WTC11 (cell line): ENCODE measurements around the gene SNAPC1. TPM values are rescaled to one million over a fixed set of nuclear protein-coding genes. Genes with fewer than 3 reads are reported as not detected.
A peak's percentile ranks its signal among the peaks of the same experiment; 100 is the strongest.

Experiments
- ATAC-seq: fragments of 200-7000 bp; cut with Tn5 transposase; 2 replicates; pipeline ENCODE4 v1.10.0; 2021; ENCODE audit warnings: mild to moderate bottlenecking, moderate library complexity
- CTCF ChIA-PET: fragments of 300-600 bp; sonication (Branson Sonifier 250); formaldehyde crosslinking; loops from one replicate; lab custom pipeline; 2021; ENCODE audit warnings: antibody characterized with exemption; lab: Charles Lee
- POLR2A ChIA-PET: fragments of 350-600 bp; sonication (Branson Sonifier 250); formaldehyde crosslinking; loops from one replicate; lab custom pipeline; 2021; ENCODE audit warnings: antibody characterized with exemption; lab: Charles Lee
- DNase-seq: peaks from one replicate; pipeline ENCODE4 v3.0.0; 2021; ENCODE audit warnings: low spot score
- H3K27ac Mint-ChIP-seq: 2 replicates; pipeline ENCODE4 v1.8.0; 2021; ENCODE audit warnings: mixed read lengths
- H3K27me3 Mint-ChIP-seq: 2 replicates; pipeline ENCODE4 v1.8.0; 2021; ENCODE audit warnings: low read depth, mild to moderate bottlenecking, moderate library complexity, mixed read lengths
- H3K36me3 Mint-ChIP-seq: 2 replicates; pipeline ENCODE4 v1.8.0; 2021; ENCODE audit warnings: mixed read lengths
- H3K4me1 Mint-ChIP-seq: 2 replicates; pipeline ENCODE4 v1.8.0; 2022; ENCODE audit warnings: mixed read lengths
- H3K4me3 Mint-ChIP-seq: 2 replicates; pipeline ENCODE4 v1.8.0; 2021; ENCODE audit warnings: mild to moderate bottlenecking, moderate library complexity, mixed read lengths
- H3K9me3 Mint-ChIP-seq: 2 replicates; pipeline ENCODE4 v1.8.0; 2021; ENCODE audit warnings: mixed read lengths
- AFF4 ChIP-seq: sonication (generic); formaldehyde crosslinking; IDR thresholded peaks from 2 replicates; pipeline ENCODE4 v1.8.1; 2023; ENCODE audit warnings: mild to moderate bottlenecking, missing genetic modification reagents, borderline replicate concordance
- CBFB ChIP-seq: sonication (generic); formaldehyde crosslinking; IDR thresholded peaks from 2 replicates; pipeline ENCODE4 v1.8.1; 2022; ENCODE audit warnings: mild to moderate bottlenecking, low read depth, missing genetic modification reagents
- CDX4 ChIP-seq: fragments of 250-450 bp; sonication (Bioruptor Pico); IDR thresholded peaks from 2 replicates; pipeline ENCODE4 v1.9.0; 2021; ENCODE audit warnings: moderate library complexity, mild to moderate bottlenecking, inconsistent platforms, borderline replicate concordance
- CREB1 ChIP-seq: sonication (generic); formaldehyde crosslinking; IDR thresholded peaks from 2 replicates; pipeline ENCODE4 v1.8.0; 2023; ENCODE audit warnings: mild to moderate bottlenecking, missing genetic modification reagents
- CTCF ChIP-seq: fragments of 200-600 bp; IDR thresholded peaks from 2 replicates; pipeline ENCODE4 v1.8.0; 2022; ENCODE audit warnings: antibody characterized with exemption
- FOXJ3 ChIP-seq: sonication (generic); formaldehyde crosslinking; IDR thresholded peaks from 2 replicates; pipeline ENCODE4 v1.9.0; 2021; ENCODE audit warnings: missing genetic modification reagents, mild to moderate bottlenecking, borderline replicate concordance
- FOXK1 ChIP-seq: sonication (generic); formaldehyde crosslinking; IDR thresholded peaks from 2 replicates; pipeline ENCODE4 v1.8.0; 2022; ENCODE audit warnings: mild to moderate bottlenecking, moderate library complexity, missing genetic modification reagents
- FOXP1 ChIP-seq: sonication (generic); formaldehyde crosslinking; IDR thresholded peaks from 2 replicates; pipeline ENCODE4 v1.8.0; 2022; ENCODE audit warnings: missing genetic modification reagents, mild to moderate bottlenecking, moderate library complexity, borderline replicate concordance
- GTF2I ChIP-seq: fragments of 250-450 bp; sonication (Bioruptor Pico); conservative IDR thresholded peaks from 2 replicates; pipeline ENCODE4 v1.4.0; 2021; ENCODE audit warnings: mild to moderate bottlenecking
- HMGXB4 ChIP-seq: sonication (generic); formaldehyde crosslinking; IDR thresholded peaks from 2 replicates; pipeline ENCODE4 v1.8.1; 2023; ENCODE audit warnings: mild to moderate bottlenecking, moderate library complexity, missing genetic modification reagents
- KAT7 ChIP-seq: sonication (generic); formaldehyde crosslinking; IDR thresholded peaks from 2 replicates; pipeline ENCODE4 v1.8.1; 2023; ENCODE audit warnings: missing genetic modification reagents, mild to moderate bottlenecking, borderline replicate concordance
- MAX ChIP-seq: sonication (generic); formaldehyde crosslinking; IDR thresholded peaks from 2 replicates; pipeline ENCODE4 v1.8.0; 2022; ENCODE audit warnings: mild to moderate bottlenecking, missing genetic modification reagents
- MYBL2 ChIP-seq: sonication (generic); formaldehyde crosslinking; IDR thresholded peaks from 2 replicates; pipeline ENCODE4 v1.8.1; 2023; ENCODE audit warnings: mild to moderate bottlenecking, moderate library complexity, missing genetic modification reagents
- NFYB ChIP-seq: sonication (generic); formaldehyde crosslinking; conservative IDR thresholded peaks from 2 replicates; pipeline ENCODE4 v1.8.0; 2022; ENCODE audit warnings: low read depth, missing genetic modification reagents
- NR1H2 ChIP-seq: sonication (generic); formaldehyde crosslinking; IDR thresholded peaks from 2 replicates; pipeline ENCODE4 v1.9.0; 2021; ENCODE audit warnings: mild to moderate bottlenecking, moderate library complexity, missing genetic modification reagents
- RELA ChIP-seq: sonication (generic); formaldehyde crosslinking; IDR thresholded peaks from 2 replicates; pipeline ENCODE4 v1.8.1; 2022; ENCODE audit warnings: missing genetic modification reagents, mild to moderate bottlenecking, borderline replicate concordance
- SMAD3 ChIP-seq: sonication (generic); formaldehyde crosslinking; IDR thresholded peaks from 2 replicates; pipeline ENCODE4 v1.8.0; 2022; ENCODE audit warnings: missing genetic modification reagents, mild to moderate bottlenecking, borderline replicate concordance
- SMAD4 ChIP-seq: sonication (generic); formaldehyde crosslinking; IDR thresholded peaks from 2 replicates; pipeline ENCODE4 v1.8.0; 2022; ENCODE audit warnings: mild to moderate bottlenecking, missing genetic modification reagents
- USF2 ChIP-seq: sonication (generic); formaldehyde crosslinking; IDR thresholded peaks from 2 replicates; pipeline ENCODE4 v1.8.1; 2023; ENCODE audit warnings: mild to moderate bottlenecking, missing genetic modification reagents, moderate library complexity
- ZNF138 ChIP-seq: sonication (generic); formaldehyde crosslinking; conservative IDR thresholded peaks from 2 replicates; pipeline ENCODE4 v1.8.1; 2022; ENCODE audit warnings: mild to moderate bottlenecking, moderate library complexity, missing genetic modification reagents
- ZNF219 ChIP-seq: sonication (generic); formaldehyde crosslinking; IDR thresholded peaks from 2 replicates; pipeline ENCODE4 v1.8.0; 2023; ENCODE audit warnings: missing genetic modification reagents, mild to moderate bottlenecking, borderline replicate concordance
- ZNF423 ChIP-seq: fragments of 250-450 bp; sonication (Bioruptor Pico); IDR thresholded peaks from 2 replicates; pipeline ENCODE4 v2.1.2; 2022; ENCODE audit warnings: mild to moderate bottlenecking, moderate library complexity
- total RNA-seq: library from RNA; stranded (reverse); gene quantifications from 3 replicates; pipeline ENCODE4 v1.2.3, GENCODE V29; 2021

The SNAPC1 gene
- total RNA-seq, 1 experiment from 2014 or later, result 9.5 TPM

- Mint-ChIP-seq H3K4me1 (peaks cover 11% of the 10 kb centered on the region), H3K9me3 (peaks cover 6% of the 10 kb centered on the region), H3K4me3 (peak overlapping the region; percentile 87), H3K27ac (no peak overlapping the region)
- POLR2A ChIA-PET, result interaction anchor here (0.6 to 0.7 kb wide), 2 partner anchors 51 to 102 kb away, joined by 5 to 6 read pairs; no protein-coding TSS in a partner anchor
- DNase-seq (peak; percentile 29), ATAC-seq (peak; percentile 34)
- TF ChIP-seq CBFB (CRISPR knock-in tag) (0 out of 2 replicates have a peak, but pooled peaks have one; percentile 10), NR1H2 (CRISPR knock-in tag) (no peak), CDX4 (CRISPR knock-in tag) (no peak), ZNF138 (CRISPR knock-in tag) (0 out of 2 replicates have a peak, but pooled peaks have one; percentile 33), CREB1 (no peak), MAX (CRISPR knock-in tag) (0 out of 2 replicates have a peak, but pooled peaks have one; percentile 49), RELA (CRISPR knock-in tag) (no peak; the same call in 1 of the 2 replicates), MYBL2 (CRISPR knock-in tag) (peak; percentile 60; the same call in 1 of the 2 replicates), FOXJ3 (CRISPR knock-in tag) (no peak), HMGXB4 (CRISPR knock-in tag) (no peak), ZNF423 (no peak), SMAD3 (CRISPR knock-in tag) (no peak), NFYB (CRISPR knock-in tag) (no peak), ZNF219 (CRISPR knock-in tag) (no peak), FOXK1 (CRISPR knock-in tag) (0 out of 2 replicates have a peak, but pooled peaks have one; percentile 3), AFF4 (no peak), FOXP1 (0 out of 2 replicates have a peak, but pooled peaks have one; percentile 3), GTF2I (CRISPR knock-in tag) (no peak), USF2 (CRISPR knock-in tag) (no peak), CTCF (no peak), SMAD4 (no peak), KAT7 (no peak)
- TF ChIP-seq, all 79 proteins: peak for 6
- CTCF ChIA-PET, result interaction anchor here (1.0 kb wide), 1 partner anchor 25 kb away, joined by 4 read pairs; no protein-coding TSS in a partner anchor
- H3K36me3 Mint-ChIP-seq, result no peaks in the 10 kb centered on the region
- peaks cover 50% of the 10 kb centered on the region for H3K27me3 Mint-ChIP-seq
These were observed 50.9 kb downstream of the SNAPC1 start for GRCh38 chr14:61813096-61813606.
